OCI-LY3 (cell line): Measurements from ENCODE around the gene TESMIN.

Experiments
- H2AFZ ChIP-seq: fragments of 200-600, 300-600 bp; shearing (Covaris generic); 2 replicates; pipeline ENCODE4 v1.6.0; 2014; ENCODE audit warnings: antibody characterized with exemption, low read depth, low read length
- H3K27ac ChIP-seq: fragments of 200-600, 300-600 bp; sonication (generic); 2 replicates; pipeline ENCODE4 v1.5.1; 2014; ENCODE audit warnings: mild to moderate bottlenecking, low read length, moderate library complexity, mixed read lengths
- H3K27me3 ChIP-seq: fragments of 200-600, 300-600 bp; sonication (generic); 2 replicates; pipeline ENCODE4 v1.6.1; 2014; ENCODE audit warnings: low read depth, low read length, mixed read lengths
- H3K36me3 ChIP-seq: fragments of 200-600, 300-600 bp; sonication (generic); replicated peaks from 2 replicates; pipeline ENCODE3; 2014; ENCODE audit warnings: low read depth, low read length, mixed read lengths
- H3K4me1 ChIP-seq: fragments of 300-600, 200-600 bp; sonication (generic); 2 replicates; pipeline ENCODE4 v1.6.1; 2014; ENCODE audit warnings: low read length, mixed read lengths
- H3K4me2 ChIP-seq: fragments of 200-600, 300-600 bp; sonication (generic); 2 replicates; pipeline ENCODE4 v1.6.1; 2014; ENCODE audit warnings: low read length, mixed read lengths
- H3K4me3 ChIP-seq: fragments of 300-600, 200-600 bp; sonication (generic); 2 replicates; pipeline ENCODE4 v1.5.1; 2014; ENCODE audit warnings: antibody characterized with exemption, mild to moderate bottlenecking, low read length, moderate library complexity
- H3K79me2 ChIP-seq: fragments of 300-600, 200-600 bp; shearing (Covaris generic); 2 replicates; pipeline ENCODE4 v1.6.1; 2014; ENCODE audit warnings: mild to moderate bottlenecking, low read length, mixed read lengths
- H3K9ac ChIP-seq: fragments of 300-600, 200-600 bp; shearing (Covaris generic); 2 replicates; pipeline ENCODE4 v1.6.0; 2014; ENCODE audit warnings: mild to moderate bottlenecking, low read length, moderate library complexity
- H3K9me3 ChIP-seq: fragments of 200-600, 300-600 bp; shearing (Covaris generic); 2 replicates; pipeline ENCODE4 v1.6.1; 2014; ENCODE audit warnings: low read length, mixed read lengths; ENCODE audit not compliant: insufficient read depth
- H4K20me1 ChIP-seq: fragments of 200-600, 300-600 bp; sonication (generic); 2 replicates; pipeline ENCODE4 v1.6.1; 2016; ENCODE audit warnings: low read length, mixed read lengths; ENCODE audit not compliant: insufficient read depth
- EZH2phosphoT487 ChIP-seq: fragments of 200-600 bp; shearing (Covaris generic); IDR thresholded peaks from 2 replicates; pipeline ENCODE4 v1.6.1; 2018; ENCODE audit warnings: antibody characterized with exemption, mixed run types, low read depth
- TF ChIP-seq, protein P1 (sequence below): fragments of 200-600, 300-600 bp; sonication (generic); IDR thresholded peaks from 2 replicates; pipeline ENCODE4 v1.5.1; 2014; ENCODE audit warnings: antibody characterized with exemption, low read length, low read depth

Gene TESMIN

DNA sequence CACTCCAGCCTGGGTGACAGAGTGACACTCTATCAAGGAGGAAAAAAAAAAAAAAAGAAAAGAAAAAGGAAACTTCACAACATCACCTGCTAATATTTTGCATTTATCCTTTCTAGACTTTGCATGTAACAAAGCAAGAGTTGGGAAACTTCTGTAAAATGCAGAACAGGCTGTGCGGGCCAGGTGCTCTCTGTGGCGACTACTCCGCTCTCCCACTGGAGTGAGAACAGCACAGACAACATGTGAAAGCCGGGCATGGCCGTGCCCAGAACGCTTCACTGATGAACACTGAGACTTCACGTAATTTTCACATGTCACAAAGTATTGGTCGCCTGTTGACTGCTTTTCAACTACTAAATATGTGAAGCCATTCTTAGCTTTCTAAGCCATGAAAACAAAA is 15.5 kb upstream of the TESMIN start:
- no peaks in the 10 kb centered on the region for H3K9me3 ChIP-seq
- no peaks in the 10 kb centered on the region for H3K36me3 ChIP-seq
- no peak overlapping the region for H3K9ac ChIP-seq
- no peaks in the 10 kb centered on the region for H4K20me1 ChIP-seq
- H3K4me3 ChIP-seq: no peak overlapping the region
- no peaks in the 10 kb centered on the region for H3K79me2 ChIP-seq
- H3K27me3 ChIP-seq: peaks cover 9% of the 10 kb centered on the region; the same call in 1 of the 2 replicates
- H2AFZ ChIP-seq: no peak overlapping the region
- no peak for TF ChIP-seq EZH2phosphoT487
- TF ChIP-seq, protein P1, sequence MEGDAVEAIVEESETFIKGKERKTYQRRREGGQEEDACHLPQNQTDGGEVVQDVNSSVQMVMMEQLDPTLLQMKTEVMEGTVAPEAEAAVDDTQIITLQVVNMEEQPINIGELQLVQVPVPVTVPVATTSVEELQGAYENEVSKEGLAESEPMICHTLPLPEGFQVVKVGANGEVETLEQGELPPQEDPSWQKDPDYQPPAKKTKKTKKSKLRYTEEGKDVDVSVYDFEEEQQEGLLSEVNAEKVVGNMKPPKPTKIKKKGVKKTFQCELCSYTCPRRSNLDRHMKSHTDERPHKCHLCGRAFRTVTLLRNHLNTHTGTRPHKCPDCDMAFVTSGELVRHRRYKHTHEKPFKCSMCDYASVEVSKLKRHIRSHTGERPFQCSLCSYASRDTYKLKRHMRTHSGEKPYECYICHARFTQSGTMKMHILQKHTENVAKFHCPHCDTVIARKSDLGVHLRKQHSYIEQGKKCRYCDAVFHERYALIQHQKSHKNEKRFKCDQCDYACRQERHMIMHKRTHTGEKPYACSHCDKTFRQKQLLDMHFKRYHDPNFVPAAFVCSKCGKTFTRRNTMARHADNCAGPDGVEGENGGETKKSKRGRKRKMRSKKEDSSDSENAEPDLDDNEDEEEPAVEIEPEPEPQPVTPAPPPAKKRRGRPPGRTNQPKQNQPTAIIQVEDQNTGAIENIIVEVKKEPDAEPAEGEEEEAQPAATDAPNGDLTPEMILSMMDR: no peak
- H3K4me2 ChIP-seq: no peak overlapping the region
- no peaks in the 10 kb centered on the region for H3K4me1 ChIP-seq
- H3K27ac ChIP-seq: no peak overlapping the region

DNA sequence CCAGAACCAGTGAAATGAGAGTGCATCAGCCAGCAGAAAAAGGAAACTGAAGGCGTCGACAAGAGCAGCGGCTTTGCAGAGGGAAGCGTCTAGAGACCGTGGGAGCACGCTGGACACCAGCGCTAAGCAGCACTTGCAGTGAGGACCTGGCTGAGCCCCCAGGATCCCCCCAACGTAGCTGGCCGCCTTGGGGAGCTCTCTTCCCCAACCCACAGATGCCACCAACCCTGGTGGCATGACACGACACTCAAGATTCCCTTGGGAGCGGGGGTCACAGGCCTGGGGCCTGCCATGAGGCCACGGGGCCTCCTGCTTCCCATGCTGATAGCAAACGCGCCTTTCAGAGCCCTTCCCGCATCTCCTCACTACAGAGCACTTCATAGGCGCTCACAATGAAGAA is 13.4 kb upstream of the TESMIN start:
- H4K20me1 ChIP-seq: no peaks in the 10 kb centered on the region
- no peaks in the 10 kb centered on the region for H3K9me3 ChIP-seq
- TF ChIP-seq, protein P1: no peak
- TF ChIP-seq EZH2phosphoT487: no peak

DNA sequence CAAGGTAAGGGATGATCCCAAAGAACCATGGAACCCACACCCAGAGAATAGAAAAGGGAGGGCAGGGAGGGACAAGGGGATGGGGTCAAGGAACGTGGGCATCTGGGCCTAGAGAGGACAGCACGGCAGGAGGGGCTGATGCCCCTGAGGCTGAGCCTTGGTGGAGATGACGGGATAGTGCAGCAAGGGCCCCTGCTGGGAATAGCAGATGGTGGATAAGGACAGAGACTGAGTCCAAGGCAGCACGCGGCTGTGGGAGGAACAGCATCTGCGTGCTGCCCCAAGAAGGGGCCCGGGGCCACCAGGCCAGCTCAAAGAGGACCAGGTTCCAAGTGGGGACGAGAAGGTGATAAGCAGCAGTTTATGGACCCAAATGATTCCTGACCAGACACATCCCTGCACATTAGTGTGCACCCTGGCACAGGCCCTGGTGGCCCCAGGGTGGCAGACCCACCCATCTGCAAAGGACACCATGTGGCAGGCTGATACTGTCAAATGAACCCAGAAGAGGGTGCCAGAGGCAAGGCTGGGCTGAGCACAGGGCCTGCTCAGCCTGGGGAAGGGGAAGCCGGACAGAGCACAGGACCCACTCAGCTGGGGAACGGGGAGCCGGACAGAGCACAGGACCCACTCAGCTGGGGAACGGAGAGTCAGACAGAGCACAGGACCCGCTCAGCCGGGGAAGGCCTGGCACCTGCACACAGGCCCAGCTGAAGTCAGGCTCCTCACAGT is 12.8 kb upstream of the TESMIN start:
- Histone ChIP-seq H3K9ac (no peak overlapping the region), H3K79me2 (no peaks in the 10 kb centered on the region), H3K36me3 (no peaks in the 10 kb centered on the region), H3K4me3 (no peak overlapping the region), H2AFZ (no peak overlapping the region), H3K4me2 (no peak overlapping the region), H3K4me1 (no peaks in the 10 kb centered on the region), H3K27ac (no peak overlapping the region), H3K9me3 (no peaks in the 10 kb centered on the region), H4K20me1 (no peaks in the 10 kb centered on the region), H3K27me3 (no peaks in the 10 kb centered on the region)
- TF ChIP-seq EZH2phosphoT487: no peak
- TF ChIP-seq, protein P1: peak; percentile 33; the same call in 1 of the 2 replicates

More for the DNA sequence above, 13.4 kb upstream of the TESMIN start:
- no peaks in the 10 kb centered on the region for H3K4me1 ChIP-seq
- no peaks in the 10 kb centered on the region for H3K36me3 ChIP-seq
- no peaks in the 10 kb centered on the region for H3K79me2 ChIP-seq
- H3K4me3 ChIP-seq: no peak overlapping the region
- H3K4me2 ChIP-seq: no peak overlapping the region
- H2AFZ ChIP-seq: no peak overlapping the region
- H3K27me3 ChIP-seq: no peaks in the 10 kb centered on the region
- H3K9ac ChIP-seq: no peak overlapping the region
- H3K27ac ChIP-seq: no peak overlapping the region

DNA sequence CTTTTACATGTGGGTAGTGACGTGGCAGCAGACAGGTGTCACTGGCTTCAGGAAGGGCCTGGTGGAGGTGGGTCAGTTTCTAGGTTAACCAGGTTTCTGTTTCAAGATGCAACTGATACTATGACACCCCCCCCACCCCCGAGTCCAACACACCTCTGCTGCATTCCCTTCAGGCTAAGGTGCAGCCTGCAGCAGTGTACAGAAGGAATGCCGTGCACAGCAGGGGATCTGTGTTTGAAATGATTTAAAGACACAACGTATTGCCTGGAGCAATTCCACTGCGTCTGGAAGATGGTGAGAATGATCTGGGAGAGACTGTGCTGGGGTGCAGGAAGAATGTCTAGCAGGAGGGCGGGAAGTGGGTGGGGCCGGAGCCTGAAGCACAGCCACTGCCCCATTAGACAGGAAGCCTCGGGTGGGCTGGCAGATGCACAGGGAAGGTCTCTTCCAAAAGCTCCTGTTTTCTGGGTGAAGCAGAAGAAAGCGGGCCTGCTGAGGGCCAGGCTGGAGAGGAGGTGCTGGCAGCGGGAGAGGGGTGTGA is 11.9 kb upstream of the TESMIN start:
- H3K27me3 ChIP-seq: no peaks in the 10 kb centered on the region
- H3K9me3 ChIP-seq: no peaks in the 10 kb centered on the region
- no peaks in the 10 kb centered on the region for H3K36me3 ChIP-seq
- no peak overlapping the region for H3K27ac ChIP-seq
- no peaks in the 10 kb centered on the region for H4K20me1 ChIP-seq
- no peak overlapping the region for H3K4me3 ChIP-seq
- H3K4me1 ChIP-seq: no peaks in the 10 kb centered on the region
- no peak overlapping the region for H2AFZ ChIP-seq
- TF ChIP-seq EZH2phosphoT487: no peak
- TF ChIP-seq, protein P1: no peak
- H3K4me2 ChIP-seq: no peak overlapping the region
- H3K79me2 ChIP-seq: no peaks in the 10 kb centered on the region
- H3K9ac ChIP-seq: no peak overlapping the region
